Activated B cell treated with CpG ODN at 0.5 μM for 24 hours (primary cell): Measurements from ENCODE around the gene ANKRD40. TPM values are rescaled to one million over a fixed set of nuclear protein-coding genes. Genes with fewer than 3 reads are reported as not detected.
A peak's percentile ranks its signal among the peaks of the same experiment; 100 is the strongest.

Source experiments
- ATAC-seq: fragments of 200-7000 bp; cut with Tn5 transposase; one replicate; pipeline ENCODE4 v1.10.0; 2021; ENCODE audit warnings: low read depth, mild to moderate bottlenecking, moderate library complexity
- CTCF ChIA-PET: fragments of 350-600 bp; sonication (Branson Sonifier 250); formaldehyde crosslinking; loops from one replicate; lab custom pipeline; 2021; ENCODE audit warnings: antibody characterized with exemption; lab: Charles Lee
- POLR2A ChIA-PET: fragments of 350-600 bp; sonication (Branson Sonifier 250); formaldehyde crosslinking; loops from one replicate; lab custom pipeline; 2021; ENCODE audit warnings: antibody characterized with exemption; lab: Charles Lee
- DNase-seq: peaks from one replicate; pipeline ENCODE4 v3.0.0; 2022
- H3K27ac Mint-ChIP-seq: one replicate; pipeline ENCODE4 v1.8.0; 2020; ENCODE audit warnings: mixed read lengths
- H3K27me3 Mint-ChIP-seq: one replicate; pipeline ENCODE4 v1.8.0; 2021; ENCODE audit warnings: mixed read lengths
- H3K36me3 Mint-ChIP-seq: one replicate; pipeline ENCODE4 v1.8.0; 2021; ENCODE audit warnings: low read depth, mixed read lengths
- H3K4me1 Mint-ChIP-seq: one replicate; pipeline ENCODE4 v1.8.0; 2021; ENCODE audit warnings: mixed read lengths
- H3K4me3 Mint-ChIP-seq: one replicate; pipeline ENCODE4 v1.8.0; 2020; ENCODE audit warnings: mild to moderate bottlenecking, mixed read lengths
- H3K9me3 Mint-ChIP-seq: one replicate; pipeline ENCODE4 v1.8.0; 2020; ENCODE audit warnings: mixed read lengths
- intact Hi-C: fragments of 100-400 bp; cut with micrococcal nuclease; formaldehyde crosslinking; loops from one replicate; pipeline ENCODE4 v1.15.1; 2024
- total RNA-seq: library from RNA; stranded (reverse); gene quantifications from 2 replicates; pipeline ENCODE4 v1.2.3, GENCODE V29; 2022
- TF ChIP-seq, protein P1 (sequence below): fragments of 200-600 bp; IDR thresholded peaks from one replicate; pipeline ENCODE4 v1.8.0; 2022; ENCODE audit warnings: antibody characterized with exemption, mild to moderate bottlenecking

The ANKRD40 gene
- total RNA-seq, 1 donor from 2014 or later: 39.0 TPM

DNA sequence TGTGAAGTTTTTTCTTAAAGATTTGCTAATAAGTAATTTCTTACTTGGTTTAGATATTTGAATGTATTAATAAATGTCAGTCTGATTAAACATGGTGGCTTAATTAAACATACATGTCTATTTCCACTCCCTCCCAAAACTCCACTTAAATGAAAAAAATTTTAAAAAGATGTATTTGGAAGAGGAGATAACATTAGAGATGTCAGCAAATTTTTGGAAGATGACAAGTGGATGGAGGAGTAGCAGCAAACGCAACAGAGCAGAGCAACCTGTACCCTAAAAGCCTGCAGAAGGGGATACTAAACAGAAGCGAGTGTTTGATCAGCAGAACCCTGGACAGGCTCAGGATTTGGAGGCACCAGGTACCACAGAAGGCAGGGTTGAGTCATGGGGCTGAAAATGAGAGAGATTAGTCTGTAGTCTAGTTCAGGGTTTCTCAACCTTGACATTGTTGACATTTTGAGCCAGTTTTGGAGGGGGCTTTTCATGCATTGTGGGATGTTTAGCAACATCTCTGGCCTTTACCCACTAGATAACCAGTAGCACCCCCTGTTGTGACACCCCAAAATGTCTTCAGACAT, 29.5 kb upstream of the ANKRD40 start:
- H3K27ac Mint-ChIP-seq: peak overlapping the region; percentile 46
- no peak for DNase-seq
- TF ChIP-seq, protein P1, sequence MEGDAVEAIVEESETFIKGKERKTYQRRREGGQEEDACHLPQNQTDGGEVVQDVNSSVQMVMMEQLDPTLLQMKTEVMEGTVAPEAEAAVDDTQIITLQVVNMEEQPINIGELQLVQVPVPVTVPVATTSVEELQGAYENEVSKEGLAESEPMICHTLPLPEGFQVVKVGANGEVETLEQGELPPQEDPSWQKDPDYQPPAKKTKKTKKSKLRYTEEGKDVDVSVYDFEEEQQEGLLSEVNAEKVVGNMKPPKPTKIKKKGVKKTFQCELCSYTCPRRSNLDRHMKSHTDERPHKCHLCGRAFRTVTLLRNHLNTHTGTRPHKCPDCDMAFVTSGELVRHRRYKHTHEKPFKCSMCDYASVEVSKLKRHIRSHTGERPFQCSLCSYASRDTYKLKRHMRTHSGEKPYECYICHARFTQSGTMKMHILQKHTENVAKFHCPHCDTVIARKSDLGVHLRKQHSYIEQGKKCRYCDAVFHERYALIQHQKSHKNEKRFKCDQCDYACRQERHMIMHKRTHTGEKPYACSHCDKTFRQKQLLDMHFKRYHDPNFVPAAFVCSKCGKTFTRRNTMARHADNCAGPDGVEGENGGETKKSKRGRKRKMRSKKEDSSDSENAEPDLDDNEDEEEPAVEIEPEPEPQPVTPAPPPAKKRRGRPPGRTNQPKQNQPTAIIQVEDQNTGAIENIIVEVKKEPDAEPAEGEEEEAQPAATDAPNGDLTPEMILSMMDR: no peak
- H3K4me3 Mint-ChIP-seq: no peak overlapping the region
- ChIA-PET POLR2A (no interaction called here), CTCF (no interaction called here)
- H3K4me1 Mint-ChIP-seq: peaks cover 25% of the 10 kb centered on the region
- H3K27me3 Mint-ChIP-seq: no peaks in the 10 kb centered on the region
- intact Hi-C loops: no loop called here
- peaks cover 67% of the 10 kb centered on the region for H3K36me3 Mint-ChIP-seq
- H3K9me3 Mint-ChIP-seq: no peaks in the 10 kb centered on the region
- no peak for ATAC-seq

DNA sequence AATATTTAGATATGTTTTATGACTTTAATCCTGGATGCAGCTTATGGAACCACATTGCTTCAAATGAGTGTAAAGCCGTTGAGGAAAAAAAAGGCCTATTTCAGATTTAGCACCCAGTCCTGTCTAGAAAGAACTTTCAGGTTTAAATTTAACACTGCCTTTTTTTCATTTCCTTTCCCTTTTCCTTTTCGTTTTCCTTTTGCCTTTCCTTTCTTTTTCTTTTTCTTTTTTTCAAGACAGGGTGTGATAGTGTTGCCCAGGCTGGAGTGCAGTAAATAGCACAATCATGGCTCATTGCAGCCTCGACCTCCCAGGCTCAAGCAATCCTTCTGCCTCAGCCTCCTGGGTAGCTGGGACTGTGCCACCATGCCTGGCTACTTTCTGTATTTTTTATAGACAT, 27.6 kb upstream of the ANKRD40 start:
- Mint-ChIP-seq H3K36me3 (peaks cover 53% of the 10 kb centered on the region), H3K4me3 (no peak overlapping the region), H3K27ac (no peak overlapping the region), H3K27me3 (no peaks in the 10 kb centered on the region), H3K4me1 (peaks cover 41% of the 10 kb centered on the region), H3K9me3 (no peaks in the 10 kb centered on the region)
- DNase-seq (no peak), ATAC-seq (no peak)
- ChIA-PET POLR2A (no interaction called here), CTCF (interaction anchor here (0.9 kb wide), 1 partner anchor 10 kb away, joined by 3 read pairs; no protein-coding TSS in a partner anchor)
- intact Hi-C loops: no loop called here
- TF ChIP-seq, protein P1: no peak

DNA sequence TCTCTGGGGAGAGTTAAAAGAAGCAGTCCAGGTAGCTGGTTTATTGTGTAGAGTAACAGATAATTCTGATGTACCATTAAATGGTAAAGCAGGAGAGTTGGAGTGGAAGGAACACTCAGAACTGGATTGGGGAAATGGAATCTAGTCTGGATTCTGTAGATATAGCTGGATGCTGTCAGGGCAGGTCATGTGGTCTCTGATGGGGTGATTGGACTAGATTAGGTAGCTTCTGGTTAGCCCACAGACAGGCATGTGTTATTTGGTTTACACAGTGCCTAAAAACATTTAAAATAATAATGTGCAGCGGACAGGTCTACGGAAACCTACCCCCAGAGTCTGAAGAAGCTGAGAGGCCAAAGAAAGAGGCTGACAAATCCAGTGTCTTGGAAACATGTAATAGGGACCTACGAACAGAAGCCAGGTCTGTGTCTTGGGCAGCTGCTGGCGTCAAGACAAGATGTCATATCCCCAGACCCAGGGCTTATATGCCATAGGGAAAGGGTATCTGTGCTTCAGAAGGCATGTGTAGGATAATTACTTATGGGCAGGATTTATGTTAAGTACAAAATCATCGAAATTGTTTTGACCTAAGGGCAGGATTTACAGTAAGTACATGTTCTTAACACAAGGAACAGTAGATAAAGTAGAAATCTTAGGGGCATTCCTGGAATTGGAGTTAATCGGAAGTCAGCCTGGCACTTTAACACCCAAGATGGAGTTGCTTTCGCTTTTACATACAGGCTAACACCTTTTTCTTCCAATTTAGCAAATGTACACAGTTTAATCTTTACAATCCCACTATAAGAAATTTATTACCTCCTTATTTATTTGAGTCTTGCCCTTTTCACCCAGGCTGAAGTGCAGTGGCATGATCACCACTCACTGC, 24.1 kb upstream of the ANKRD40 start:
- POLR2A ChIA-PET: interaction anchor here (1.2 kb wide), 1 partner anchor 25 kb away, joined by 4 read pairs; no protein-coding TSS in a partner anchor
- TF ChIP-seq, protein P1: no peak
- ATAC-seq: no peak
- no peak overlapping the region for H3K4me3 Mint-ChIP-seq
- H3K27ac Mint-ChIP-seq: no peak overlapping the region
- H3K36me3 Mint-ChIP-seq: peaks cover 31% of the 10 kb centered on the region
- H3K9me3 Mint-ChIP-seq: no peaks in the 10 kb centered on the region
- H3K4me1 Mint-ChIP-seq: peaks cover 59% of the 10 kb centered on the region
- intact Hi-C loops: no loop called here
- H3K27me3 Mint-ChIP-seq: no peaks in the 10 kb centered on the region
- no peak for DNase-seq
- CTCF ChIA-PET: no interaction called here

DNA sequence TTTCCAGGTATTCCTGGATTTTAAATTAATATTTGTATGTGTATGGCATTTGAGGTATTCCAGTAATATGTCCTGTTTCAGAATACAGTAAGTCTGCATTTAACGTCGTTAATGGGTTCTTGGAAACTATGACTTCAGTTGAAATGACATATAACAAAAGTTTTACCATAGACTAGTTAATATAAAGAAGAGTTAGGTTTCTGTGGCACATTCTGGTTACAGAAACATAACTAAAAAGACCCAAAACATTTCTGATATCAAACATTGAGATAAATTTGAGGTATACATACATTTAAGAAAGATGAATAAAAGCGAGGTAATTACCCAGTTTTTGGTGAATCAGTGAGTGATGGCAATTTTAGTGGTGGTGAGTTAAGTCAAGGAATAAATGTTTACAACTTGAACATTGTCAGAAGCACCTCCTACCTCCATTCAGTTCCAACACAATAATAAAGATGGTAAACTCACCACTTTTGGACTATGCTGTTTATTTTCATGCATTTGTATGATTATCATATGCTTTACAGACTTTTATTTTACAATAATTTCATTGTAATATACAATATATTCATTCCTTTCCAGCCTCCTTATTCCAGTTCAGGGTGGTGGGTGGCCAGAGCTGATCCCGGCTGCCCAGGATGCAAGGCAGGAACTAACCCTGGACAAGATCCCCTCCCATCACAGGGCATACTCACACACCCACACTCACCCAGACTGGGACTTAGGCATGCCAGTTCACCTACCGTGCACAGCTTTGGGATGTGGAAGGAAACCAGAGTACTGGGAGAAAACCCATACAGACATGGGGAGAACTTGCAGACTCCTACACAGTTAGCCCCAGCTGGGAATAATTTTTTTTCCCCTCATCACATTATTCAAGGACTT, 21.4 kb upstream of the ANKRD40 start:
- ChIA-PET CTCF (no interaction called here), POLR2A (no interaction called here)
- Mint-ChIP-seq H3K4me3 (no peak overlapping the region), H3K27me3 (no peaks in the 10 kb centered on the region), H3K36me3 (peaks cover 23% of the 10 kb centered on the region), H3K9me3 (no peaks in the 10 kb centered on the region), H3K27ac (no peak overlapping the region), H3K4me1 (peaks cover 64% of the 10 kb centered on the region)
- TF ChIP-seq, protein P1: no peak
- no peak for ATAC-seq
- DNase-seq: no peak
- intact Hi-C loops: no loop called here
